Measurements from ENCODE around the gene MEIOB.

- peak; percentile 39; the same call in 1 of the 2 replicates for TF ChIP-seq CTCF (conservative IDR thresholded peaks at IDR 0.05; ENCODE audit: low read depth, low read length)
- TF ChIP-seq EZH2phosphoT487 (IDR thresholded peaks at IDR 0.05; ENCODE audit: borderline replicate concordance, low read length): no peak
- TF ChIP-seq EZH2 (IDR thresholded peaks at IDR 0.05; ENCODE audit: low read length, unreplicated experiment): no peak
Observed at GRCh38 chr16:1884155-1884760, 12.3 kb upstream of the MEIOB start.
